OCI-LY1 (cell line): ENCODE data around the gene KCNMA1.

Source experiments
- H2AFZ ChIP-seq: fragments of 200-600 bp; sonication (generic), shearing (Covaris generic); 2 replicates; pipeline ENCODE4 v1.6.0; 2014; ENCODE audit warnings: antibody characterized with exemption, mild to moderate bottlenecking, low read length
- H3F3A ChIP-seq: fragments of 200-600 bp; sonication (generic), shearing (Covaris generic); 2 replicates; pipeline ENCODE4 v1.6.0; 2014; ENCODE audit warnings: mild to moderate bottlenecking, antibody characterized with exemption, low read length, moderate library complexity; ENCODE audit not compliant: insufficient read depth
- H3K27ac ChIP-seq: fragments of 200-600 bp; sonication (generic); 2 replicates; pipeline ENCODE4 v1.5.1; 2014; ENCODE audit warnings: low read length, mixed run types, mild to moderate bottlenecking, low read depth; ENCODE audit not compliant: poor library complexity, severe bottlenecking
- H3K27me3 ChIP-seq: fragments of 200-600 bp; sonication (generic); 2 replicates; pipeline ENCODE4 v1.6.0; 2014; ENCODE audit warnings: antibody characterized with exemption, mild to moderate bottlenecking, low read length, moderate library complexity; ENCODE audit not compliant: insufficient read depth
- H3K36me3 ChIP-seq: fragments of 200-600 bp; sonication (generic); 2 replicates; pipeline ENCODE4 v1.6.1; 2014; ENCODE audit warnings: mild to moderate bottlenecking, antibody characterized with exemption, low read length, moderate library complexity, mixed read lengths; ENCODE audit not compliant: insufficient read depth
- H3K4me1 ChIP-seq: fragments of 200-600 bp; sonication (generic); 2 replicates; pipeline ENCODE4 v1.5.1; 2014; ENCODE audit warnings: mild to moderate bottlenecking, low read length, moderate library complexity; ENCODE audit not compliant: insufficient read depth, severe bottlenecking
- H3K4me2 ChIP-seq: fragments of 200-600 bp; sonication (generic), shearing (Covaris generic); 2 replicates; pipeline ENCODE4 v1.6.1; 2014; ENCODE audit warnings: low read length
- H3K4me3 ChIP-seq: fragments of 200-600 bp; sonication (generic); 2 replicates; pipeline ENCODE4 v1.5.1; 2014; ENCODE audit warnings: low read length, low read depth, mild to moderate bottlenecking, mixed read lengths; ENCODE audit not compliant: poor library complexity, severe bottlenecking
- H3K79me2 ChIP-seq: fragments of 200-600 bp; shearing (Covaris generic); 2 replicates; pipeline ENCODE4 v1.6.1; 2016; ENCODE audit warnings: mixed run types, low read length, mixed read lengths; ENCODE audit not compliant: insufficient read depth
- H3K9ac ChIP-seq: fragments of 200-600 bp; sonication (generic), shearing (Covaris generic); 2 replicates; pipeline ENCODE4 v1.6.1; 2014; ENCODE audit warnings: mild to moderate bottlenecking, low read length, mixed read lengths
- H3K9me2 ChIP-seq: fragments of 200-600 bp; sonication (generic), shearing (Covaris generic); 2 replicates; pipeline ENCODE4 v1.6.1; 2014; ENCODE audit warnings: low read depth, mild to moderate bottlenecking, low read length, mixed read lengths
- H3K9me3 ChIP-seq: fragments of 200-600 bp; shearing (Covaris generic); 2 replicates; pipeline ENCODE4 v1.6.1; 2014; ENCODE audit warnings: low read length, mixed read lengths
- H4K20me1 ChIP-seq: fragments of 200-600 bp; sonication (generic), shearing (Covaris generic); 2 replicates; pipeline ENCODE4 v1.6.0; 2016; ENCODE audit warnings: mild to moderate bottlenecking, low read length; ENCODE audit not compliant: insufficient read depth
- EZH2 ChIP-seq: fragments of 200-600 bp; sonication (generic), shearing (Covaris generic); IDR thresholded peaks from 2 replicates; pipeline ENCODE4 v1.8.0; 2017; ENCODE audit warnings: borderline replicate concordance, mixed run types, mild to moderate bottlenecking, antibody characterized with exemption, low read length, moderate library complexity, mixed read lengths
- TF ChIP-seq, protein P1 (sequence below): fragments of 200-600 bp; sonication (generic), shearing (Covaris generic); IDR thresholded peaks from 2 replicates; pipeline ENCODE4 v1.5.1; 2017; ENCODE audit warnings: mild to moderate bottlenecking, antibody characterized with exemption, low read length, moderate library complexity, mixed read lengths

Gene KCNMA1

GRCh38 chr10:77424257-77424656 is 213.4 kb downstream of the KCNMA1 start:
- Histone ChIP-seq H4K20me1 (no peaks in the 10 kb centered on the region), H3K79me2 (no peaks in the 10 kb centered on the region), H3K27ac (no peak overlapping the region), H3K36me3 (no peaks in the 10 kb centered on the region), H3F3A (no peaks in the 10 kb centered on the region), H3K9ac (no peak overlapping the region), H2AFZ (no peak overlapping the region), H3K9me3 (no peaks in the 10 kb centered on the region), H3K9me2 (no peaks in the 10 kb centered on the region), H3K4me1 (no peaks in the 10 kb centered on the region), H3K4me2 (no peak overlapping the region), H3K27me3 (no peaks in the 10 kb centered on the region), H3K4me3 (no peak overlapping the region)
- TF ChIP-seq EZH2: no peak

DNA sequence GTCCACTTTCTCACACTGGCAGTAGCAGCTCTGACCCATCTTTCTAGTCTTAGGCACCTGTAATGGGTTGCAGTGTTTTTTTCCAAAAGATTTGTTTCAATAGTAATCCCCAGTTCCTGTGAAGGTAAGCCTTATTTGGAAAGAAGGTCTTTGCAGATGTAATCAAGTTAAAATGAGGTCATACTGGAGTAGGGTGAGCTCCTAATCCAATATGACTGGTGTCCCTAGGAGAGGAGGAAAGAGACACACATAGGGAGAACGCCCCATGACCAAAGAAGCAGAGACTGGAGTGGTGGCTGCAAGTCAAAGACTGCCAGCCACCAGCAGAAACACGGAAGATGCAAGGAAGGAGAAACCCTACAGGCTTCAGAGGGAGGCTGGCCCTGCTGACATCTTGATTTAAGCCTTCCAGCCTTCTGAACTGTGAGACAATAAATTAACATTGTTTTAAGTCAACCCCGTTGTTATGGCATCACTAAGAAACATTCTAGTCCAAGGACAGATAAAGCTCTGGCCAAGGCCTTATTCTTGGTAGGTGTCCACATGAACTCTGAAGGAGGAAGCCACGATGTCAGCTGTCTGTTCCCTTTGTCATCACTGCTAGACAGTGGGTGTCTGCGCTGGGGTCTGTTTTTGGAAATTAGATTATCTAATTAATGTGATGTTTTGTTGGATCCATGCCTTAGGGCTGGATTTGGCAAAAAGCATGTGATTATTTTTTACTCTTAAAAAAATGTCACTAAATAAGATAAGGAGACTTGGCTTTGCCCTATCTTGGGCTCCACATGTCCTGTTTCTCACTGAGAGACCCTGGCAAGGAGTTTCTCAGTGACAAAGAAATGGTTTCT is 214.9 kb downstream of the KCNMA1 start:
- Histone ChIP-seq H3K9ac (no peak overlapping the region), H3K79me2 (no peaks in the 10 kb centered on the region), H4K20me1 (no peaks in the 10 kb centered on the region), H3K4me1 (no peaks in the 10 kb centered on the region), H3K36me3 (no peaks in the 10 kb centered on the region), H3K27me3 (no peaks in the 10 kb centered on the region), H3K4me3 (no peak overlapping the region), H2AFZ (no peak overlapping the region), H3K9me3 (no peaks in the 10 kb centered on the region), H3K9me2 (no peaks in the 10 kb centered on the region), H3F3A (no peaks in the 10 kb centered on the region), H3K27ac (no peak overlapping the region), H3K4me2 (no peak overlapping the region)
- TF ChIP-seq, protein P1, sequence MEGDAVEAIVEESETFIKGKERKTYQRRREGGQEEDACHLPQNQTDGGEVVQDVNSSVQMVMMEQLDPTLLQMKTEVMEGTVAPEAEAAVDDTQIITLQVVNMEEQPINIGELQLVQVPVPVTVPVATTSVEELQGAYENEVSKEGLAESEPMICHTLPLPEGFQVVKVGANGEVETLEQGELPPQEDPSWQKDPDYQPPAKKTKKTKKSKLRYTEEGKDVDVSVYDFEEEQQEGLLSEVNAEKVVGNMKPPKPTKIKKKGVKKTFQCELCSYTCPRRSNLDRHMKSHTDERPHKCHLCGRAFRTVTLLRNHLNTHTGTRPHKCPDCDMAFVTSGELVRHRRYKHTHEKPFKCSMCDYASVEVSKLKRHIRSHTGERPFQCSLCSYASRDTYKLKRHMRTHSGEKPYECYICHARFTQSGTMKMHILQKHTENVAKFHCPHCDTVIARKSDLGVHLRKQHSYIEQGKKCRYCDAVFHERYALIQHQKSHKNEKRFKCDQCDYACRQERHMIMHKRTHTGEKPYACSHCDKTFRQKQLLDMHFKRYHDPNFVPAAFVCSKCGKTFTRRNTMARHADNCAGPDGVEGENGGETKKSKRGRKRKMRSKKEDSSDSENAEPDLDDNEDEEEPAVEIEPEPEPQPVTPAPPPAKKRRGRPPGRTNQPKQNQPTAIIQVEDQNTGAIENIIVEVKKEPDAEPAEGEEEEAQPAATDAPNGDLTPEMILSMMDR: no peak
- TF ChIP-seq EZH2: no peak

GRCh38 chr10:77421591-77421990 is 216.0 kb downstream of the KCNMA1 start:
- H3K4me2 ChIP-seq: no peak overlapping the region
- H3K79me2 ChIP-seq: no peaks in the 10 kb centered on the region
- no peaks in the 10 kb centered on the region for H3F3A ChIP-seq
- no peak overlapping the region for H3K9ac ChIP-seq
- no peaks in the 10 kb centered on the region for H3K9me2 ChIP-seq
- H3K9me3 ChIP-seq: no peaks in the 10 kb centered on the region
- H2AFZ ChIP-seq: no peak overlapping the region
- no peaks in the 10 kb centered on the region for H3K27me3 ChIP-seq
- H3K4me1 ChIP-seq: no peaks in the 10 kb centered on the region
- H3K4me3 ChIP-seq: no peak overlapping the region
- no peak for TF ChIP-seq EZH2
- TF ChIP-seq, protein P1: no peak
- no peak overlapping the region for H3K27ac ChIP-seq
- H3K36me3 ChIP-seq: no peaks in the 10 kb centered on the region
- no peaks in the 10 kb centered on the region for H4K20me1 ChIP-seq
